Endothelial cell of umbilical vein (primary cell): ENCODE results near the gene PLPPR5. TPM values are rescaled to one million over a fixed set of nuclear protein-coding genes. Genes with fewer than 3 reads are reported as not detected.

Experiments used
- BruUV-seq: library from RNA; stranded (reverse); fragments of 400-500 nt; replicated peaks from 2 replicates; lab custom pipeline; 2021; lab: Mats Ljungman, UMichigan
- CTCF ChIA-PET: fragments of 300-600, 350-600 bp; sonication (Branson Sonifier 250); formaldehyde crosslinking; loops from one replicate; lab custom pipeline; 2021; ENCODE audit warnings: antibody characterized with exemption, inconsistent platforms; lab: Charles Lee
- POLR2A ChIA-PET: fragments of 300-600, 350-600 bp; sonication (Branson Sonifier 250); formaldehyde crosslinking; loops from one replicate; lab custom pipeline; 2021; ENCODE audit warnings: antibody characterized with exemption, inconsistent platforms; lab: Charles Lee
- DNase-seq: peaks from one replicate; pipeline ENCODE4 v3.0.0-alpha.2; 2011; ENCODE audit warnings: low read depth, low spot score
- FAIRE-seq: peaks from 2 replicates; lab custom pipeline; 2011; peaks lifted over from hg19 to GRCh38; lab: Jason Lieb, UNC
- H2AFZ ChIP-seq: 2 replicates; pipeline ENCODE4 v1.6.0; 2012; ENCODE audit warnings: low read depth, low read length, control low read depth, inconsistent platforms
- H3K27ac ChIP-seq: 2 replicates; pipeline ENCODE4 v1.5.1; 2011; ENCODE audit warnings: low read depth, mild to moderate bottlenecking, control low read depth, low read length, moderate library complexity; ENCODE audit not compliant: insufficient read depth
- H3K27me3 ChIP-seq, 2 experiments: 2 replicates each; pipeline versions ENCODE4 v1.6.0 to v1.6.1; 2011; ENCODE audit warnings: low read length in 2 of 2, mixed read lengths in 1 of 2; ENCODE audit not compliant: control insufficient read depth in 2 of 2, insufficient read depth in 2 of 2
- H3K36me3 ChIP-seq, 2 experiments: 2 replicates in 1 of 2; 3 replicates in 1 of 2; pipeline ENCODE4 v1.5.1; 2011; ENCODE audit warnings: low read length in 2 of 2, mild to moderate bottlenecking in 1 of 2, moderate library complexity in 1 of 2; ENCODE audit not compliant: control insufficient read depth in 2 of 2, insufficient read depth in 2 of 2; ENCODE audit errors: extremely low read depth in 1 of 2
- H3K4me1 ChIP-seq: 3 replicates; pipeline ENCODE4 v1.5.1; 2011; ENCODE audit warnings: mild to moderate bottlenecking, low read length; ENCODE audit not compliant: control insufficient read depth, insufficient read depth; ENCODE audit errors: extremely low read depth
- H3K4me2 ChIP-seq: 2 replicates; pipeline ENCODE4 v1.6.1; 2011; ENCODE audit warnings: low read length, control low read depth, mixed read lengths; ENCODE audit not compliant: insufficient read depth
- H3K4me3 ChIP-seq, 3 experiments: fragments of 200-600 bp in 1 of 3; sonication (generic), shearing (Covaris generic) in 1 of 3; replicated peaks in 1 of 3; 2 replicates each; pipeline ENCODE4 v1.5.1; 2011 to 2016; ENCODE audit warnings: control low read depth in 3 of 3, low read length in 3 of 3, mild to moderate bottlenecking in 2 of 3, inconsistent platforms in 1 of 3, low read depth in 1 of 3, moderate library complexity in 1 of 3; ENCODE audit not compliant: insufficient read depth in 1 of 3
- H3K79me2 ChIP-seq: 2 replicates; pipeline ENCODE4 v1.6.0; 2012; ENCODE audit warnings: low read length, inconsistent platforms; ENCODE audit not compliant: control insufficient read depth, insufficient read depth
- H3K9ac ChIP-seq: replicated peaks from 2 replicates; pipeline ENCODE3; 2011; ENCODE audit warnings: low read length, control low read depth; ENCODE audit not compliant: insufficient read depth; ENCODE audit errors: extremely low read depth
- H3K9me1 ChIP-seq: replicated peaks from 3 replicates; pipeline ENCODE4 v1.6.0; 2011; ENCODE audit warnings: mild to moderate bottlenecking, low read length; ENCODE audit not compliant: control insufficient read depth, insufficient read depth; ENCODE audit errors: extremely low read depth
- H3K9me3 ChIP-seq: replicated peaks from 2 replicates; pipeline ENCODE4 v1.5.1; 2012; ENCODE audit warnings: low read length, inconsistent platforms; ENCODE audit not compliant: control insufficient read depth, insufficient read depth
- H4K20me1 ChIP-seq: replicated peaks from 2 replicates; pipeline ENCODE3; 2011; ENCODE audit warnings: mild to moderate bottlenecking, low read length; ENCODE audit not compliant: control insufficient read depth, insufficient read depth; ENCODE audit errors: extremely low read depth
- EZH2 ChIP-seq: IDR thresholded peaks from 2 replicates; pipeline ENCODE4 v1.6.1; 2012; ENCODE audit warnings: borderline replicate concordance, low read depth, mild to moderate bottlenecking, moderate library complexity, low read length, inconsistent platforms; ENCODE audit not compliant: severe bottlenecking
- FOS ChIP-seq: IDR thresholded peaks from 2 replicates; pipeline ENCODE4 v1.6.1; 2011; ENCODE audit warnings: mild to moderate bottlenecking, low read length, moderate library complexity, borderline replicate concordance; ENCODE audit not compliant: insufficient read depth
- GATA2 ChIP-seq: IDR thresholded peaks from 2 replicates; pipeline ENCODE4 v1.7.0; 2011; ENCODE audit warnings: low read depth, mild to moderate bottlenecking, moderate library complexity, mixed read lengths, low read length; ENCODE audit not compliant: insufficient read length, insufficient read depth
- JUN ChIP-seq: IDR thresholded peaks from 2 replicates; pipeline ENCODE4 v1.6.1; 2011; ENCODE audit warnings: borderline replicate concordance, low read depth; ENCODE audit not compliant: insufficient read length, insufficient read depth
- MYC ChIP-seq: IDR thresholded peaks from one replicate; pipeline ENCODE4 v1.6.1; 2011; ENCODE audit warnings: mild to moderate bottlenecking, low read depth, low read length
- POLR2A ChIP-seq: IDR thresholded peaks from 2 replicates; pipeline ENCODE4 v1.6.1; 2012; ENCODE audit warnings: low read depth, mild to moderate bottlenecking, control low read depth, low read length
- POLR2AphosphoS5 ChIP-seq: IDR thresholded peaks from 2 replicates; pipeline ENCODE4 v1.6.1; 2012; ENCODE audit warnings: low read depth, mild to moderate bottlenecking, control low read depth, low read length, moderate library complexity; ENCODE audit not compliant: insufficient read depth
- dilution Hi-C: fragments of 300-500 bp; cut with MboI; formaldehyde crosslinking; loops from one replicate; pipeline ENCODE4 v1.15.0; 2019; ENCODE audit warnings: low sequenced_read_pairs; ENCODE audit not compliant: extremely low pct_ligation_motif_present
- intact Hi-C: fragments of 100-400 bp; cut with micrococcal nuclease; formaldehyde crosslinking; loops from one replicate; pipeline ENCODE4 v1.10.0; 2022
- polyA plus RNA-seq, 4 experiments: library from polyadenylated mRNA; depleted of rRNA in 3 of 4; stranded (reverse) in 3 of 4; unstranded in 1 of 4; fragments of >200 nt; gene quantifications; 2 replicates each; pipeline versions ENCODE4 v1.2.1 to v1.2.3, GENCODE V29; 2011 to 2012; ENCODE audit warnings: missing spikeins in 1 of 4
- total RNA-seq: library from RNA; stranded (reverse); gene quantifications from 2 replicates; pipeline ENCODE4 v1.2.3, GENCODE V29; 2021
- TF ChIP-seq, protein P1 (sequence below): IDR thresholded peaks from 2 replicates; pipeline ENCODE4 v1.6.1; 2011; ENCODE audit not compliant: insufficient read depth, insufficient read length
- TF ChIP-seq, protein P2 (sequence below), 2 donors: IDR thresholded peaks; 1 replicate in 1 of 2; 2 replicates in 1 of 2; pipeline ENCODE4 v1.5.1; 2011; ENCODE audit warnings: low read length in 2 of 2, mild to moderate bottlenecking in 2 of 2, moderate library complexity in 2 of 2, control low read depth in 1 of 2, inconsistent platforms in 1 of 2, low read depth in 1 of 2; ENCODE audit not compliant: insufficient read depth in 1 of 2; ENCODE audit errors: extremely low read depth in 1 of 2

Gene PLPPR5
- total and polyA plus RNA-seq, 2 donors (not counting 3 experiments of a cell fraction or from before 2014, with no cell fraction given) = not detected

- TF ChIP-seq JUN (no peak), POLR2AphosphoS5 (no peak), GATA2 (no peak), EZH2 (no peak), MYC (no peak), FOS (no peak), POLR2A (no peak)
- TF ChIP-seq, protein P1, sequence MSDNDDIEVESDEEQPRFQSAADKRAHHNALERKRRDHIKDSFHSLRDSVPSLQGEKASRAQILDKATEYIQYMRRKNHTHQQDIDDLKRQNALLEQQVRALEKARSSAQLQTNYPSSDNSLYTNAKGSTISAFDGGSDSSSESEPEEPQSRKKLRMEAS = no peak
- TF ChIP-seq, protein P2, sequence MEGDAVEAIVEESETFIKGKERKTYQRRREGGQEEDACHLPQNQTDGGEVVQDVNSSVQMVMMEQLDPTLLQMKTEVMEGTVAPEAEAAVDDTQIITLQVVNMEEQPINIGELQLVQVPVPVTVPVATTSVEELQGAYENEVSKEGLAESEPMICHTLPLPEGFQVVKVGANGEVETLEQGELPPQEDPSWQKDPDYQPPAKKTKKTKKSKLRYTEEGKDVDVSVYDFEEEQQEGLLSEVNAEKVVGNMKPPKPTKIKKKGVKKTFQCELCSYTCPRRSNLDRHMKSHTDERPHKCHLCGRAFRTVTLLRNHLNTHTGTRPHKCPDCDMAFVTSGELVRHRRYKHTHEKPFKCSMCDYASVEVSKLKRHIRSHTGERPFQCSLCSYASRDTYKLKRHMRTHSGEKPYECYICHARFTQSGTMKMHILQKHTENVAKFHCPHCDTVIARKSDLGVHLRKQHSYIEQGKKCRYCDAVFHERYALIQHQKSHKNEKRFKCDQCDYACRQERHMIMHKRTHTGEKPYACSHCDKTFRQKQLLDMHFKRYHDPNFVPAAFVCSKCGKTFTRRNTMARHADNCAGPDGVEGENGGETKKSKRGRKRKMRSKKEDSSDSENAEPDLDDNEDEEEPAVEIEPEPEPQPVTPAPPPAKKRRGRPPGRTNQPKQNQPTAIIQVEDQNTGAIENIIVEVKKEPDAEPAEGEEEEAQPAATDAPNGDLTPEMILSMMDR (IDR thresholded peaks at IDR 0.05; ENCODE audit: extremely low read depth in 1 of 2, insufficient read depth in 1 of 2, low read depth in 1 of 2, low read length in 2 of 2) = no peak
- Histone ChIP-seq H3K9me3 (no peaks in the 10 kb centered on the region), H3K4me1 (no peaks in the 10 kb centered on the region), H3K36me3 (no peaks in the 10 kb centered on the region), H3K9ac (no peak overlapping the region), H3K4me3 (no peak overlapping the region), H3K4me2 (no peak overlapping the region), H2AFZ (no peak overlapping the region), H3K27ac (no peak overlapping the region), H3K27me3 (peaks cover 4 to 18% of the 10 kb centered on the region in 2 experiments), H3K79me2 (no peaks in the 10 kb centered on the region), H3K9me1 (no peaks in the 10 kb centered on the region), H4K20me1 (no peaks in the 10 kb centered on the region)
- DNase-seq (no peak), FAIRE-seq (no peak)
- no TSS peak for BruUV-seq
- intact Hi-C loops (no loop called here), dilution Hi-C loops (no loop called here)
- ChIA-PET CTCF (interaction anchor here (0.8 kb wide), 1 partner anchor 26 kb away, joined by 3 read pairs; no protein-coding TSS in a partner anchor), POLR2A (no interaction called here)
Measured at GRCh38 chr1:99018313-99018712, 13.7 kb upstream of the PLPPR5 start.
